Stimulated activated CD4-positive, alpha-beta T cell treated with anti-CD3 and anti-CD28 coated beads, Interleukin-1b, Interleukin-23, amount 100 ng/mL, for 48 hours (primary cell): Measurements from ENCODE around the gene CKMT1B.
"Not testable (repeated sequence)": the region's sequence is repeated elsewhere in the genome, so short reads cannot be mapped to it uniquely, and the experiment has no call there.

Experiments
- DNase-seq: peaks from one replicate; pipeline ENCODE4 v3.0.0-alpha.2; 2020

CKMT1B gene

GRCh38 chr15:43593328-43594190 lies at the start of gene CKMT1B:
CKMT1B (plus strand) TSS chr15:43594027; CDS start chr15:43594219, 192 bp downstream.
- not testable (repeated sequence) for DNase-seq

DNA sequence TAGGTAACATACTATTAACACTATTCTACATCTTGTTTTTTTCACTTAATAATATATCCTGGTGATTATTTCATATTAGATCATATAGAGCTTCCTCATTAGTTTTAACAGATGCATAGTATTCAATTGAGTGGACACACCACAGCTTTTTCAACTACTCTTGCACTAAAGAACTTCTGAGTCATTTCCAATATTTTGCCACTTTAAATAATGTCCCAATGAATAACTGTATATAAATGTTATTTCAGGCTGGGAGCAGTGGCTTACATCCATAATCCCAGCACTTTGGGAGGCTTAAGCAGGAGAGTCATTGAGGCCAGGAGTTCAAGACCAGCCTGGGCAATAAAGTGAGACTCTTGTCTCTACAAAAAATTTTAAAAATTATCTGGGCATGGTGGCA lies 49.6 kb upstream of the CKMT1B start:
- DNase-seq: no peak

GRCh38 chr15:43545426-43545825 lies 48.4 kb upstream of the CKMT1B start:
- DNase-seq: no peak

DNA sequence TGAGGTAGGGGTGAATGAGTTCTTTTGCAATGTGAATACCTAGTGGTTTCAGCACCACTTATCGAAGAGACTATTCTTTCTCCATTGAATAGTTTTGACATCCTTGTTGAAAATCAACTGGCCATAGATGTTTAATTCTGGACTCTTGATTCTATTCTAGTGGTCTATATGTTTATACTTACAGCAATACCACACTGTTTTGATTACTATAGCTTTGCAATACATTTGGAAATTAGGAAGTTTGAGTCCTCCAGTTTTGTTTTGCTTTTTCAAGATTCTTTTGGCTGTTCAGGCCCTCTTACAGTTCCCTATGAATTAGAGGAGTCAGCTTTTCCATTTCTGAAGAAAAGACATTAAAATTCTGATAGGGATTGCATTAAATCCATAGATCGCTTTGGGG lies 46.3 kb upstream of the CKMT1B start:
- DNase-seq: no peak

DNA sequence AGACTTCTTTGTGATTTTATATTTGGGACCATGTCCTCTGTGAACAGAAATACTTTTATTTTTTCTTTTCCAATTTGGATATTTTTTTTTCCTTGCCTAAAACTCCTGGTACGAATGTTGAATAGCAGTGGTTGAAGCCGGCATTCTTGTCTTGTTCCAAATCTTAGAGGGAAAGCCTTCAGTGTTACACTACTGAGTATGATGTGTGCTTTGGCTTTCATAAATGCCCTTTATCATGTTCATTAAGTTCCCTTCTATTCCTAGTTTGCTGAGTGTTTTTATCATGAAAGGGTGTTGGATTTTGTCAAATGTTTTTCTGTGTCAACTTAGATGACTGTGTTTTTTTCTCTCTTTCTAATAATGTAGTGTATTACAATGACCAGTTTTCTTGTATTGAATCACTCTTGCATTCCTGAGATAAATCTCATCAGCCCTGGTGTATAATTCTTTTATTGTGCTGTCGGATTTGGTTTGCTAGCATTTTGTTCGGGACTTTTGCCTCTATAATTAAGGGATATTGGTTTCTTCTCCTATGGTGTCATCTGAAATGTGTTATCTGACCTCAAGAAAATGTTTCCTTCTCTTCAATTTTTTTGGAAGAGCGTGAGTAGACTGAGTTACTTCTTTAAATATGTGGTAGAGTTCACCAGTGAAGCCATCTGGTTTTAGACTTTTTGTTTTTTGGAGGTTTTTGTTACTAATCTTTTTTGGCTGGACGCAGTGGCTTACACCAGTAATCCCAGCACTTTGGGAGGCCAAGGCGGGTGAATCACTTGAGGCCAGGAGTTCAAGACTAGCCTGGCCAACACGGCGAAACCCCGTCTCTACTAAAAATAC lies 43.1 kb upstream of the CKMT1B start:
- DNase-seq: no peak

DNA sequence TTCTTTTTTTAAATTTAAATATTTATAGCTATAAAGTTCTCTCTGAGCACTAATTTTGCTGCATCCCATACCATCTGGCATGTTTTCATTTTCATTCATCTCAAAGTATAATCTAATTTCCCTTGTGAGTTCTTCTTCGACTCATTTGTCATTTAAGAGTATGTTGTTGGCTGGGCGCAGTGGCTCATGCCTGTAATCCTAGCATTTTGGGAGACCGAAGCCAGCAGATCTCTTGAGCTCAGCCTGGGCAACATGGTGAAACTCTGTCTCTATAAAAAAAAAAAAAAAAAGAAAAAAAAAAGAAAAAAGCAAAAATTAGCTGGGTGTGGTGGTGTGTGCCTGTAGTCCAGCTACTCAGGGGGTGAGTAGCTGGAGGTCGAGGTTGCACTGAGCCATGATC lies 41.6 kb upstream of the CKMT1B start:
- DNase-seq: no peak

DNA sequence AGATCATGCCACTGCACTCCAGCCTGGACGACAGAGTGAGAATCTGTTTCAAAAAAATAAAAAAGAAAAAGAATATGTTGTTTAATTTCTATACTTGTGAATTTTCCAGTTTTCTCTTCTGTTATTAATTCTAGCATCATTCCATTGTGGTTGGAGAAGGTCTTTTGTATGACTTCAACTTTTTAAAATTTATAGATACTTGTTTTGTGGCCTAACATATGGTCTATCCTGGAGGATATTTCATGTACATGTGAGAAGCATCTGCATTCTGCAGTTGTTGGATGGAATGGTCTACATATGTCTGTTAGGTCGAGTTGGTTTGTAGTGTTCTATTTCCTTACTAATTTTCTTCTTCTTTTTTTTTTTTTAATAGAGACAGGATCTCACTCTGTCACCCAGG lies 40.8 kb upstream of the CKMT1B start:
- DNase-seq: no peak

DNA sequence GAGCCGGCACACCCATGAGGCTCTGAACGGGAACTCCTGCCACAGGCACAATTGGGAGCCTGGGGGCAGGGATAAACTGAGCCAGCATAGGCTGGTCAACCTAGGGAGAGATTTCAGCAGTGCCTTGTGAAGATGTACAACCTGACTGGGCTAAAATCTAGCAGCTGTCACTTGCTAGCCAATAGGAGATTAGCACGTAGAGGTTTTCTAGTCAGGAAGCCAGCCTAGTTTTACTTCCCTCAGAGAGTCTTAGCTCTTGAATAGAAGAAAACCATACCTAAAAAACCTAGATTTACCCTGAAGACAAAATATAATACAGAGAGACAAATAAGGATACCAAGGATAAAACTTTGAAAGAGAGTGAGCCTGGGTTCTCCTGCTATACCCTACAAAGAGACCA lies 31.1 kb upstream of the CKMT1B start:
- DNase-seq: not testable (repeated sequence)

DNA sequence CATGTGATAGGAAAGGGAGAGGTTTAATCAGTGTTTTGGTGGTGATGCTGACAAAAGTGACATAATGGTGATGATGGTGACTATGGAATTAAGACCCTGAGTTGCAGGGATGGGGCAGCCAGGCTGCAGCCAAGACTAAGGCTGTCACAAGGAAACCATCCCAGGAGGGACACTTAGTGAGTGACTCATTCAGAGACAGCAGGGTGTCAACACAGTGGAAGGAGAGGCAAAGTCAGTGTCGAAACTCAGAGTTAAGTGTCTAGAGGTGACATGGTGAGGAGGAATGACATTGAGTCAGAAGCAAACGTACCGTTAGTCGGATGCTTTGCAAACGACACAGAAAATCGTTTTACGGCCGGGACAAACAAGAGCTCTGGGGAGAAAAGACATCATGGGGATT lies 30.0 kb upstream of the CKMT1B start:
- not testable (repeated sequence) for DNase-seq

- DNase-seq: not testable (repeated sequence)
Observed at GRCh38 chr15:43566615-43567014, 27.2 kb upstream of the CKMT1B start.

GRCh38 chr15:43574607-43575006 lies 19.2 kb upstream of the CKMT1B start:
- DNase-seq: not testable (repeated sequence)

DNA sequence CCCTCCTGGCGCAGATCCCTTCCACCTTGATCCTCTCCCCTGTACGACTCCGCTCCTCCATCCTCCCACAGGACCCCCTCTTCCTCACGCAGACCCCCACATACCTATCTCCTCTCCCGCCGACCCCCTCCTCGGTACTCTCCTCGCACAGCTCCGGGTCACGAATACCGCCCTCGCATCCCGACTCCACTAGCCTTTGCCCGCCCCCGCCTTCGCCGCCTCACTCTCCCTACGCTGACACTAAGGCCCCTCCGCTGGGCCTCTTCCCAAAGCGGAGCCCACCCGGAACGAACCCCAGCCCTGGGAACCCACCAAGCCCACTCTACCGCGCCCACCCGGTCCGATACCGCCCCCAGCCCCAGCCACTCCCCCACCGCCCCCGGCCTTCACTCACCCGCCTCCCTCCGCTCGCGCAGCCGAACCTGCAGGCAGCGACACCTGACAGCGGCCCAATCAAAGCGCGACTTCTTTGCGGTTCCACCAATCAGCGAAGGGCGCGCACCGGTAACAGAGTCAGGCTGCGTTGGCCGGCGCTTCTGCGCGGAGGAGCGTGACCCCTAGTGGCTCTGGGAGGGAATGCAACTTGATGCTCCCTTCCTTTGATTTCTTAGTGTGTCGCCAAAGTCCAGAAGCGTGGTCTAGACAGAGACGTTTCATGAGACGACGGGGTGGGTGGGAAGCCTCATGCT lies 3.9 kb upstream of the CKMT1B start, which contains the start of gene PPIP5K1:
Gene PPIP5K1 (minus strand): TSS at position 431 of the 689 bp plus-strand sequence. CDS start 5,704 bp downstream, outside the sequence.
- not testable (repeated sequence) for DNase-seq

- not testable (repeated sequence) for DNase-seq
Observed at GRCh38 chr15:43592841-43593240, 986 bp upstream of the CKMT1B start.

GRCh38 chr15:43599131-43599530 lies 5.3 kb downstream of the CKMT1B start:
- not testable (repeated sequence) for DNase-seq

- DNase-seq: not testable (repeated sequence)
Observed at GRCh38 chr15:43600200-43600599, 6.4 kb downstream of the CKMT1B start.

GRCh38 chr15:43602233-43602632 lies 8.4 kb downstream of the CKMT1B start:
- DNase-seq: not testable (repeated sequence)

DNA sequence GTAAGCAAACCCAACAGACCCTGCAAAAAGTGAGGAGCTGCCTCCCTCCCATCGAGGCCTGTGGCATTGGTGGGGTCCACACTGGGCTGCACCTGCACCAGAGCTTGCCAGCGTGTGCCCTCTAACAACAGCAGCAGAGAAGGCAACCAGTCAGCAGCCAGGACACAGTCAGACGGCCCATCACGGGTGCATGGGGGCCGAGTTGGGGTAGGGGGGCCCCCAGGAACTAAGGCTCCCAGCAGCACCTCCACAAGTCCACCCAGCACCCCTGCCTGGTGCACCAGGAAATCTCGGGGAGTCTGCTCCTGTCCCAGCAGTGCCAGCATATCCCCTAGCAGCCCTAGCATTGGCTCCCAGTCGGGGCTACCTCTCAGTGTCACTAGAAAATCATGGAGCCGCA lies 23.9 kb downstream of the CKMT1B start:
- DNase-seq: not testable (repeated sequence)

DNA sequence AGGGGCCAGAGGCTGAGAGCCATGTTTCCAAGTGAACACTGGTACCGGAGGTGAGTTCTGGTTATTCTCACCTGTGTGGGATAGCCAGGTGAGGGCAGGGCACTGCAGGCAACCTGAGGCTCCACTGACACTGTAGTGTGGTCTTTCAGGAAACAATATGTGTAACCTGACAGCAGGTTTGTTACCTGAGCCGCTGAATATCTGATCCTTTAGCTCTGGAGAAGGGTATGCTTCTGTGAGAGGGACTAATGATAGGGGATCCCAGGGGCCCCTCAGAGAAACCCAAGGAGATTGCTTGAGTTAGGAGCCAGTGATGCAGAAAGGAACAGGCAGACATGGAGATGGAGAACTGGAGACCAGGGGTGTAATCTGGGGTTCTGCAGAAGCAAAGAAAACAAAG lies 24.9 kb downstream of the CKMT1B start, which contains the start of gene STRC:
Gene STRC (minus strand): TSS at position 101 of the 400 bp plus-strand sequence. CDS start 78 bp downstream, at position 23.
- not testable (repeated sequence) for DNase-seq

GRCh38 chr15:43622068-43622799 lies 28.4 kb downstream of the CKMT1B start:
- DNase-seq: not testable (repeated sequence)

DNA sequence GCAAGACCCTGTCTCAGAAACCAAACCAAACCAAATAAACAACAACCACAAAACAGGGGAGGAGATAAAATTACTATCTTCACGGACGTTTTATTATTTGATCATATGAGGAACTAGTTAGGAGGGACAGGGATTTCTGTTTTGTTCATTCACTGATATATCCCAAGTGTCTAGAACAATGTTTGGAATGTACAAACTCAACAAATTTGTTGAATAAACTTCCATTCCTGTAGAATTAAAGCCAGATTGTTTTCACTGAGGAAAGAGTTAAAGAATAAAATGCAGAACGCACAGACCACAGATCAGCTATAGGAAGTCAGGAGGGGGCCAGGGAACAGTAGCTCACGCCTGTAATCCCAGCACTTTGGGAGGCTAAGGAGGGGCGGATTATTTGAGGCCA lies 31.3 kb downstream of the CKMT1B start:
- DNase-seq: no peak

DNA sequence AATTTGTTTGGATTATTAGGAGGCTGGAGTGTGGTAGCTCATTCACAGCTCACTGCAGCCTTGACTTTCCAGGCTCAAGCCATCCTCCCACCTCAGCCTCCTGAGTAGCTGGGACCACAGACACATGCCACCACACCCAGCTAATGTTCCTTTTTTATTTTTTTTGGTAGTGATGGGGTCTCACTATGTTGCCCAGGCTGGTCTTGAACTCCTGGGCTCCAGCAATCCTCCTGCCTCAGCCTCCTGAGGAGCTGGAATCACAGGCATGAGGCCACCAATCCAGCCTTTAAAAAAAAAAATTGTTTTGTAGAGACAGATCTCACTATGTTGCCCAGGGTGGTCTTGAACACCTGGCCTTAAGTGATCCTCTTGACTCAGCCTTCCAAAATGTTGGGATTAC lies 33.1 kb downstream of the CKMT1B start:
- DNase-seq: not testable (repeated sequence)
